Midbrain (tissue), 1 donor: ENCODE results near the gene MET.

Experiments
- DNase-seq: peaks from one replicate; lab custom pipeline; 2025; lab: John Stamatoyannopoulos, UW

The MET gene

DNA sequence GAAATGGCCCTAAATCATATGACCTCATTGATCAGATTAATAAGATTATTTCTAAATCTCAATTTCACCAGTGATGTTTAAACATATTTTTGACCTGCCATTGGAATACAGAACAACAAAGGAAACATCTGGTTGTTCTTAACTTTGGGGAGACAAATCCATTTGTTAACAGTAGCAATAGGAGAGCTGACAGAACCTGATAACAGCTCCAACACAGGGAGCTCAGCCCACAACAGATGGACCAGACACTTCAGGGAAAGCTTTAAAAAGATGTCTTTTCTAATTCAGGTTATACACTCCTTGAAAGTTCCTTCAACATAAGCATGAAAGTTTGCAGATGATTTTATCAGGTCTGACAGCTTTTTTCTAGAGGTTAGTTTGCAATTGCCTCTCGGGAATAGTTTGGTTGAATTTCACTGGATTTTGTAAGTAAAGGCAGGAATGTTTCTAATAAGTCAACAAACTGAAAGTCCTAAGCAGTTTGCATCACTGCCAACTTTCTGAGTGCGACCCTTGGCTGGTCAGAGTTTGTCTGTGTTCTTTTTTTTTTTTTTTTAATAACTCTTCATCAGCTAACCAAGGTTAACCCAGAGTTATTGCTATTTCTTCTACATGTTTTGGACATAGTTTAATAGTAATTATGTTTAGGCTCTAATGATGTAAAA, 6.5 kb upstream of the MET start:
- no peak for DNase-seq

DNA sequence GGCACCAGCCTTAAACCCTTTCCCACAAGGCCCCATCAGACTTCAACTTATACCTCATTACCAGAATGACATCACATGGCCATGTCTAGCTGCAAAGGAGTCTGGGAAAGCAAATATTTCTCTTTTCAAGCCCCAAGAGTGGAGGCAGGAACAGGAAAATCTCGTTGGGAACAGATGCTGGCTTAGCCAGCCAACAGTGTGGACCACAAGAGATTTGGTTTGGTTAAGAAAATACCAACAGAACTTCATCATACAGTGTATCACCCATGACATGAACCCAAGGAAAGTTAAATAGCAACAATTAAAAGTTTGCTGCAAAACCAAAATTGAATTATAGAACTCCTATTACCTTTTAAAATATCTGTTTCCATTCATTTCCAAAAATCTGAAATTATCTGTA, 2.2 kb upstream of the MET start:
- DNase-seq: no peak

GRCh38 chr7:116670409-116671015, 1.5 kb upstream of the MET start:
- DNase-seq: no peak

DNA sequence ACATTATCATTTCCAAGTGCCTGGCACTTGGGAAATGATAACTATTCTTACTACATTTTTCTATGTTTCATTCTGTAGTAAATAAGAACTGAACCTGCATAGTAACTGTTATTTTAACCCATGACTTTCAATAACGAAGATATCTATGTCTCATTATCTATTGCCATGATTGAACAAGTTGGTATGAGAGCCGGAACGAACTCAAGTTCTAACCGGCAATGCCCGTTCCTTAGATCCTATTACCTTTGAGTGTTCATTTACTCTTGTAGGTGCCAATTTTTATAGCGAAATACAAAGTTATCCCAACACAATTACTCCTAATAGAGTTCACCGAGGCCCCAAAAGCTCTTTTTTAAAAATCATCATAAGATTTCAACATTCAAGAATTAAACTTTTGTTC, 885 bp upstream of the MET start:
- no peak for DNase-seq

DNA sequence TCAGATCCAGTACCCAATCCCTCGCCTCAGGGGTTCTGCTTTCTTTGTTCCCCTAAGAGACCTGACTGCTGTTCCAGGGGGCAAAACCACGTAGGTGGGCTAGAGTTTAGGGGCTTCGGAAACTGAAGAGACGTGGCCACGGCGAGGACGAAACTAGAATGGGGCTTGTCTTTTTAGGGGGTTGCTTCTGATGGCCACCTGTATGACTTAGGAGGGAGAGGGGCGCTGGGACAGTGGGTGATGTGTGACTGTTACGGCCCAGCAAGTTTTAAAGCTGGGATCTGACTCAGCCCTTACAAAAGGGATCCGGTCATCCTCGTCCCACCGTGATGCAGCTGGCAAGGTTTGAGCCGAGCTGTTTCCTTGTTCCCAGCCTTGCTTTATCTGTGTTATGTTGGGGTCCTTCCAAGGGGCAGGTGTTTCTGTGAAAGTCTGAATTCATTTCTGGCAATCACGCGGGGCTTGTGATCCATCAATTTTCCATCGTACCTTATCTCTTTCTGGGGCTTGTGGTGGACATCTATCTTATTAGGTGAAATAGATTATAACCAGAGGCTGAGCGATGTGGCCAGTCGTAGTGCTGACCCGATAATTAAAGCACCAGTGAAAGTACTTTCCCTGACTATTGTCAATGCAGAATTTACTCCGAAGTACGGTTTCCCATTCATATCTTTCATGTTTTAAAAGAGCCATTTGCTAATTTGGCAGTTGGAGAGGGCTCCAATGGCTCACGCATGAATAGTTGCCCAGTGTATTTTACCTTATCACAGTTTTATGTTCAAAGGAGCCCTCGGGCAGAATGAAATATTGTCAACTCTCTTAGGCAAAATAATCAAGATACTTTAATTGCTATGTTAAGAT, 830 bp downstream of the MET start:
- peak; percentile 36 for DNase-seq

GRCh38 chr7:116673457-116673865, 1.5 kb downstream of the MET start:
- DNase-seq: no peak

DNA sequence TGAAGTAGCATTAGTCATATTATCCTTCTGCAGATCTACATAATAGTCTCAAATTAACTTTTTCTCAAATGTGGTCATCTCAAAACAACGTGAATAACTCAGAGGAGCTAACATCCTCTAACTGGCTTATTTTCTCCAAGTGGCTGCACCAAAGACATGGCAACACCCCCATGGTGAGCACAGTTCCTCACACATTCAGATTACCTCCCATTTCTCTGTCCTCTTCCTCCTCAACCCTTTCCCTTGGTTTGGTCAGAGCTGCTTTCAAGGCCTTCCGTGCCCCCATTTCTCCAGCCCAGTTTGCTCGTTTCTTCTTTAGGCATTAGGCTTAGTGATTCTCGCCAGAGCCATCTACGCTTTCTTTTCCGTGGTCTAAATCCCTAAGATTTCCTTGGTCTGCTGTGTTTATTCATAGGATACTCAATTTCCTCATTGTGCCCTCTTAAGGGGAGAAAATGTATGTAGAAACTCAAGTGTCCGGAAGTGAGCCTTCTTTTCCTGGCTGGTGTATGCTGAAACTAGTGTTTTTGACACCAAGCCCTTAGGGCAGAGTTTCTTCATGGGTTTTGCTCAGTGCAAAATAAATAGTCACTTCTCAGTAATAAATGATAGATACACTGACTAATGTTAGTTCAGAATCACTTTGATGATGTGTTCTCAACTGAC, 2.6 kb downstream of the MET start:
- no peak for DNase-seq

DNA sequence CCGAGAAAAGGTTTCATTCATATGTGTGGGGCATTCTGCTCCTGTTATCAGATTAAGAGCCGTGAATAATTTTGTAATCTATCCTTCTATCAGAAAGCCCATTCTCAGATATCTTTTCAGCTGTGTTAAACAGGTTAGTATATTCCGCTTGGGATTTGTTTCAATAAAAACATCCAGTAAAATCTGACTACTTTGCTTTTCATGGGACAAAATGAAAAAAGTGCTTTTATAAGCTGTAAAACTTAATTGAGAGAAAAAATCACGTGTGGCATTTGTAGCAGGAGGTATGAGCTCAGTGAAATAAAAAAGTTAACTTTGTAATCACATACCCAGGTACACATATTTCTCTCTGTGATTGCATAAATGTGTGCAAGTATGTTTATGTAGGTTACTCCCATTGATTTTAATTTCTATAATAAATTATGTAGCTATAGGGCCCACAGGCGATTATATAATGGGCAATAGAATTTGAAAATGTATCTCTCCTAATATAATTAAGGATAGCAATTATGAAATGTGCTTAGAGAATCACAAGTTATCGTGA, 3.9 kb downstream of the MET start:
- no peak for DNase-seq

DNA sequence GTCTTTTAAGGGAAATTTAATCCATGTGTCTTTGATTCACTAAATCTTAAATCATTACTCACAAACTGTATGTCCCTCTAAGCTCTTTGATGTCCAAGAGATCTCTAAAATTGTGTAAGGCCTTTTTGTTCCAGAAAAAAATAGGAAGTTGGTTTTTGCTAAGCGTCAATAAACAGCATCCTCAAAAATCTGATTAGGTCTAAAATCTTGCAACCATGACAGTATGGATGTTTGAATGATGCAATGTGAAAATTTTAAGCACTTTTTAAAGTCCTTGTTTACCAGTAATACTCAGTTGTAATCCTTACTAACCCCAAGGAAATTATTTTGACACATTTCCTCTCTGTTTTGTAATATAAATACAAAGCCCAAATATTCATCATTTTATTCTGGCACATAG, 6.8 kb downstream of the MET start:
- DNase-seq: no peak

DNA sequence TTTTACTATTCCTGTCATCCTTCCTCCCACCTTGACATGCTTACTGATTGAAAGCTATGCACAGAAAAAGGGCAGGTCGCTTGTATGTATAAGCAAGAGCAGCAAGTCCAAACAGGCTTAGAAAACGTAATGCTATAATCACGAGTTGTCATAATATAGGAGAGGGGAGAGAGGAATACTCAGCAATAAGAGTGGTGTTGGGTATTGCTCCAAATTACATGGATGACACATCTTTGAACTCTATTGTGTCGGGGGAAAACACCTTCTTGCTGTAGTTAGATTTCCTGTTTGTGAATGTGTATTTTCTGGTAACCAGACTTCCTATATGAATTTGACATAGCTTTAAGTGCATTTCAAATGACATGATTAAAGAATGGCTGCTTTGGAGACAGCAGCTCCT, 7.5 kb downstream of the MET start:
- no peak for DNase-seq

DNA sequence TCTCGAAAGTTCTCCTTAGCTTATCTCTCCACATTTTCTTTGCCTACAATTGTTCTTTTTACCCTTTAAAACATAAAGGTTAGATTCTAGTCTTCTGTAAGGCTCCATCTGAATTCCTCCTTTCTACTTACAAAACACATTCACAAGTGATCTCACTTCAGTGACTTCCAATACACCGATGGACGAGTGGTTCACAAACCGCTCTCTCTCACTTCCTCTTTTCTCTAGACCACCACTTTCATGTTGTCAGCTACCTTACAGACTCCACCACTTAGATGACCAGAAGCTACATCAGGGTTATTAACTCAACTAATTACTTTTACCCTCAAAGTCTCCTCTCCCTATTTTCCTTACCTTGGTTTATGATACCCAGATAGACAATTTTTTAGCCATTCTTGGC, 11.8 kb downstream of the MET start:
- DNase-seq: no peak

- DNase-seq: no peak
Observed at GRCh38 chr7:116686033-116686432, 14.0 kb downstream of the MET start.

DNA sequence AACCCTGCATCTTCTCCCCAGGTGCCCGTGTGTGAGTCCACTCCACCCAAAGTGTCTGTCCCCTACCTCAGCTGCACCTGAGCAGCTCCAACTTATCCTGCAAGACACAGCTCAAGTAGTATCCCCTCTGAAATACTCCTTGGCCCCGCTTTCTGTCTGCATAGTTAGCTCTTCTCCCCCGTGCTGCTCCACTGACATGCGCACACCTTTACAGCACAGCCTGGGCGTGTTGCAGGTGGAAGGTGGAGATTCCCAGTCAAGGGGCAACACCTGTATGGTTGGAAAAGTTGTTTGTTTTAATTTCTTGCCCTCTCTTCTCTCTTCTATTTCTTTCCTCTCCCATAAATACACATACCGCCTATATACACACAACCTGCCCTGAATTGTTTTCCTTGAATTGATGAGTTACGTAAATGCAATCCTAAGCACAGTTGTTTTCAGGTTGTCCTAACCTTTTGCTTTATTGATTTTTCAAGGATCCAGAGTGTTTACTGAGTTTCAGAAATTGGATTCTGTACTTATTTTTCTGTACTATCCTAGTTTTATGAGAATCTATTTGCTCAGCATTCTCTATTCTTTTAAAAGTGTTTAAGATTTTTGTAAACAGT, 14.9 kb downstream of the MET start:
- no peak for DNase-seq

DNA sequence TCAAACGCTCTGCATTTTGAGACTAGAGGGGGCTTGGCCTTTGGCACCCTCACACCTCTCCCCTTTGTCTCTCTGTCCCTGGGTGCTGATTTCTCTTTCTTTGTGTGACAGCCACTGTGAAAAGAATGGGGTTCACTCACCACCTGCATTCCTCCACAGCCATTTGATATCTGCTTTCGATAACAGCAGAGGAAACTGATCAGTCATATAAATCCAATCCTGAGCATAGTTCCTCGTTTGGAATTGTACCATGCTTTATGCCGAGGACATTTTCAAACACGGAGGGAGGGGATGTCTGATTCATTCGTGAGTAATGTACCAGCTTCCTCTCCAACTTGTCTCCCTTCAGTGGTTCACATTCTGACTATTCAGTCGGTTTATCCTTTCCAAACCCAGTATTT, 15.8 kb downstream of the MET start:
- DNase-seq: no peak

DNA sequence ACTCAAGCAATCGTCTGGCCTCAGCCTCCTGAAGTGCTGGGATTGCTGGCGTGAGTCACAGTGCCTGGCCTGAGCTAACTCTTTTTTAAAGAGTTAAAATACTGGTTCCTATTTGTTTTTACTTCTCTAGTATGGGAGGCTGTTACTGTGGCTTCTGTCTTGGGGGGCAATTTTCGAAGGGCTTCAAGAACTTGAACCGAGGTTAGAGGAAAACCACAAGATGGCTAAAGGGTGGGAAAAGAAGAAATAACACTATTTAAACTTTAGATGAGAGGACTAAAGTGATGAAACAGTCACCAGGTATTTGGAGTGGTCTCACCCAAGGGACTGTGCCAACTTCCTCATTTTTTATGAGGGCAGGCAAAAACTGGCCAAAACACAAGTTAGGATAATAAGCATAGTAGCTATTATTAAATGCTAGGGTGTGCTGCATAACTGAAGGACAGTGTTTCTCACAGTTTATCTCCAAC, 17.8 kb downstream of the MET start:
- no peak for DNase-seq

GRCh38 chr7:116691664-116692063, 19.7 kb downstream of the MET start:
- no peak for DNase-seq

DNA sequence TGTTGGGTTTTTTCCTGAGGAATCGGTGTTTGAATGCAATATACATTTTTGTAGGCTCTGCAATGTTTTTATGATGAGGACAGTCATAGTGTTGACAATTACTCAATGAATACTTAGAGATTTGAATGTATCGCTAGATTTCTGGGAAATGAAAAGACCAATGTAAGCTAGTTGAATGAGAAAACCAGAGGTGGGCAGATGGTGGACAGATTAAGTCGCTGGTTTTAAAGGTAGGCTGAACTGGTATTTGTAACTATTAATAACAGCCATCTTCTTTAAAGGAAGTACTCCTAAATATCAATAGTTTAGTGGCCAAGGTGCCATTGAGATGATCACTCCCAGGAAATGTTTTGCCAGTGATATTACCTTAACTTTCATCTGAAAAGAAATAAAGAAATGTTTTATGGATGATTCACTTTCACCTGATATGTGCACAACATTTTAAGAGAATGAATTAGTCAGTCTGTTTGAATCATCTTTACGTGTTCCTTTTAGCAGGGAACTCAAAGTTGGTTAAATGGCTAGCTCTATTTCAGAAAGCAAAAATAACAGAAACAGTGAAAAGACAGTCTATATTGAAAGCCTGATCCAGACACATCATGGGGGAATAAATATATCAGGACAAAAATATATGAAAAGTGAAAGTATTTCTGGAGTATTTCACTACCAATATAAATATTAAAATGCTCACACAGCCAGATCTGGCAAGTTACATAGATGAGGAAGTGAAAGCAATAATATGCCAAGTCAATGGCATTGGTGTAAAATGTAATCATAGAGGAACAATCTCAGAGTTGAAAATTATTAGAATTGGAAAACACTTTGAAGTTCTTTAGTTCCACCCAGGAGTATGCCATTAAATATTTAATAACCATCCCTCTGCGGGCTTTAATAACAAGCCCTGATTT, 20.7 kb downstream of the MET start:
- no peak for DNase-seq

GRCh38 chr7:116696707-116697106, 24.7 kb downstream of the MET start:
- DNase-seq: no peak

DNA sequence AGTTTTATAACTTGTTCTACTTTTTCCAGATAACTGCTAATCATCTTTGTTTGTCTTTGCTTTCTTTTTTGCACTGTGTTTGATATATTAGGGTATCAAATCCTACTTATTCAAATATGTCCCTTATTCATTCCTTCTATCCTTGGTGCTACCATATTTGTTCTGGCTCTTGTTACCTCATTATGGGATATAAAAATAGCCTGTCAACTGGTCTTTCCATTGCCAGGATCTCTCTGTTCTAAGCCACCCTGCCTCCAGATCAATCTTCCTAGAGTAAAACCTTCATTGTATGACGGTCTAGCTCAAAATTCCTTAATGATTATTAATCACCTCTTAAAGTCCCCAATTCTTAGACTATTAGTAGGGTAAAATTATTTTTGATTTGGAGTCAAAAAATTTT, 25.2 kb downstream of the MET start:
- DNase-seq: no peak

DNA sequence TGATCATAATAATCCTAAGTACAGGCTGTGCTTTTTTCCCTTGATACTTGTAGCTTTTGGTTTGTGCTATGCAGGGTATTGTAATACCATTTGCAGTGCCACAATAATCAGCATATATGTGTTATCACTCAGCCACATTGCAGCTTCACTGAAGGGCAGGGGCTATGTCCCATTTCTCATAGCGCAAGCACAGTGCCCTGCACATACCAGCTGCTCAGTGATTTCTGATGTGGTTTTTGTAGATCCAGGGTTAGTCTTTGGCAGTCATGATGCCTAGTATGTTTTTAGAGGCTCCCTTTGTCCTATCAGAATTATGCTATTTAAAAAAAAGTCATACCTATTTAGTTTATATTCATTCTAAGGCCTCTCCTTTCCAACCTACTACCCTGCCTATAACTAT, 25.8 kb downstream of the MET start:
- DNase-seq: no peak

DNA sequence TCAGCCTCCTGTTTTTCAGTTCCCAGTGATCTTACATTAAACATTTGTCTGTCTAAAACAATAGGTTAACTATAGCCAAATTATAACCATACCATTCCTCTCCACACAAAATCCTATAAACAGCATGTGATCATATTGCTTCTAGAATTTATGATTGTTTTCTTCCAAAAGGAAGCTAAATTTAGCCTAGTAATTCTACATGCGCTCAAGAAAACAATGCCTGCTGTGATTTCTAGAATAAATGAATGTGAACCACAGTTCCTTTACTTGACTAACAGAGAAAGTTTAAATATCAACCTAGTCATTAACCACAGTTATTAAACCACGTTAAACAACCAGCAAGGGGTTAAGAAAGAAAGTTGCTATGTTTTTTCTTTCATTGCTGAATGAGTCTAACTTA, 26.4 kb downstream of the MET start:
- no peak for DNase-seq
